Mesothelial cell of epicardium (in vitro differentiated cells): ENCODE results near the gene PMPCA. TPM values are rescaled to one million over a fixed set of nuclear protein-coding genes. Genes with fewer than 3 reads are reported as not detected.

ENCODE experiments used
- DNase-seq, 2 experiments: peaks; one replicate each; pipeline ENCODE4 v3.0.0; 2021; ENCODE audit warnings: low spot score in 2 of 2; ENCODE audit not compliant: unreplicated experiment in 2 of 2
- H3K27ac Mint-ChIP-seq: 2 replicates; pipeline ENCODE4 v1.8.0; 2021; ENCODE audit warnings: mixed read lengths
- H3K27me3 Mint-ChIP-seq: 2 replicates; pipeline ENCODE4 v1.8.0; 2021; ENCODE audit warnings: low read depth, mixed read lengths
- H3K36me3 Mint-ChIP-seq: 2 replicates; pipeline ENCODE4 v1.8.0; 2021; ENCODE audit warnings: mixed read lengths
- H3K4me1 Mint-ChIP-seq: 2 replicates; pipeline ENCODE4 v1.8.0; 2021; ENCODE audit warnings: mixed read lengths
- H3K4me3 Mint-ChIP-seq: 2 replicates; pipeline ENCODE4 v1.8.0; 2021; ENCODE audit warnings: mild to moderate bottlenecking, moderate library complexity, mixed read lengths
- H3K9me3 Mint-ChIP-seq: 2 replicates; pipeline ENCODE4 v1.8.0; 2021; ENCODE audit warnings: mixed read lengths
- CTCF ChIP-seq: fragments of 200-600 bp; sonication (generic); IDR thresholded peaks from one replicate; pipeline ENCODE4 v1.5.0; 2021; ENCODE audit warnings: antibody characterized with exemption; ENCODE audit not compliant: unreplicated experiment
- total RNA-seq: library from RNA; stranded (reverse); gene quantifications from 3 replicates; pipeline ENCODE4 v1.2.1, GENCODE V29; 2021

PMPCA gene
- total RNA-seq, 1 donor from 2014 or later, result 74.6 TPM

GRCh38 chr9:136377341-136378169, 32.9 kb upstream of the PMPCA start:
- DNase-seq, result no peak
- no peak for TF ChIP-seq CTCF
- no peaks in the 10 kb centered on the region for H3K27me3 Mint-ChIP-seq
- no peaks in the 10 kb centered on the region for H3K9me3 Mint-ChIP-seq
- no peak overlapping the region for H3K4me3 Mint-ChIP-seq
- H3K27ac Mint-ChIP-seq, result no peak overlapping the region
- no peaks in the 10 kb centered on the region for H3K36me3 Mint-ChIP-seq
- peaks cover 9% of the 10 kb centered on the region for H3K4me1 Mint-ChIP-seq

GRCh38 chr9:136378170-136379002, 32.1 kb upstream of the PMPCA start:
- DNase-seq, result no peak
- Mint-ChIP-seq H3K9me3 (no peaks in the 10 kb centered on the region), H3K4me3 (no peak overlapping the region), H3K27ac (no peak overlapping the region), H3K27me3 (no peaks in the 10 kb centered on the region), H3K36me3 (no peaks in the 10 kb centered on the region), H3K4me1 (peaks cover under 1% of the 10 kb centered on the region)
- no peak for TF ChIP-seq CTCF

- Mint-ChIP-seq H3K4me3 (no peak overlapping the region), H3K27ac (no peak overlapping the region), H3K4me1 (no peaks in the 10 kb centered on the region), H3K9me3 (no peaks in the 10 kb centered on the region), H3K36me3 (peaks cover 2% of the 10 kb centered on the region), H3K27me3 (no peaks in the 10 kb centered on the region)
- TF ChIP-seq CTCF, result no peak
- DNase-seq, result no peak
Observed at GRCh38 chr9:136379003-136379287, 31.5 kb upstream of the PMPCA start.

- H3K27ac Mint-ChIP-seq, result no peak overlapping the region
- peaks cover 3% of the 10 kb centered on the region for H3K36me3 Mint-ChIP-seq
- no peak overlapping the region for H3K4me3 Mint-ChIP-seq
- H3K27me3 Mint-ChIP-seq, result no peaks in the 10 kb centered on the region
- DNase-seq, result no peak
- no peaks in the 10 kb centered on the region for H3K4me1 Mint-ChIP-seq
- TF ChIP-seq CTCF, result no peak
- no peaks in the 10 kb centered on the region for H3K9me3 Mint-ChIP-seq
Observed at GRCh38 chr9:136379401-136379800, 31.1 kb upstream of the PMPCA start.

- TF ChIP-seq CTCF, result no peak
- H3K4me1 Mint-ChIP-seq, result no peaks in the 10 kb centered on the region
- H3K4me3 Mint-ChIP-seq, result no peak overlapping the region
- no peak for DNase-seq
- H3K36me3 Mint-ChIP-seq, result peaks cover 8% of the 10 kb centered on the region
- no peaks in the 10 kb centered on the region for H3K9me3 Mint-ChIP-seq
- no peak overlapping the region for H3K27ac Mint-ChIP-seq
- H3K27me3 Mint-ChIP-seq, result no peaks in the 10 kb centered on the region
Observed at GRCh38 chr9:136379891-136380290, 30.6 kb upstream of the PMPCA start.
